GM19372 (cell line): ENCODE data around the gene LAMA1.

Experiments used
- ATAC-seq: cut with Tn5 transposase; IDR thresholded peaks from one replicate; pipeline ENCODE4 v1.9.1; 2021; ENCODE audit warnings: mild to moderate bottlenecking, low read depth, moderate library complexity; ENCODE audit not compliant: unreplicated experiment

LAMA1 gene

DNA sequence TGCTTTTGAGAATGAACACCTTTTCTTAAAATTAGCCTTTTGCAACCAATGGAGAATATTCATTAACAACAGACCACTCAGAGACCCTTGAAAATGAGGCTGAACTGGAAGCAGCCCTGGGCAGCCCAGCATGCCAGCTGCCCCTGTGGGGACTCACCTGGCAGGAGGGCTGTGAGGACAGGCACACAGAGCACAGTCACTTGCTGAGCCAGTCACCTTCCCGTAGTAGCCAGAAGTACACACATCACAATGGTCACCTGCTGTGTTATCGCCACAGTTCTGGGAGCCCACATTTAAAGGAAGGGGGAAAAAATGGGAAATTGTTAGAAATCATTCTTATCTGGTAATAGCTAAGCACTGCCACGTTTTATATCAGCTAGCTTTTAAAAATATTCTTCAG is 115.5 kb downstream of the LAMA1 start:
- ATAC-seq: no peak

DNA sequence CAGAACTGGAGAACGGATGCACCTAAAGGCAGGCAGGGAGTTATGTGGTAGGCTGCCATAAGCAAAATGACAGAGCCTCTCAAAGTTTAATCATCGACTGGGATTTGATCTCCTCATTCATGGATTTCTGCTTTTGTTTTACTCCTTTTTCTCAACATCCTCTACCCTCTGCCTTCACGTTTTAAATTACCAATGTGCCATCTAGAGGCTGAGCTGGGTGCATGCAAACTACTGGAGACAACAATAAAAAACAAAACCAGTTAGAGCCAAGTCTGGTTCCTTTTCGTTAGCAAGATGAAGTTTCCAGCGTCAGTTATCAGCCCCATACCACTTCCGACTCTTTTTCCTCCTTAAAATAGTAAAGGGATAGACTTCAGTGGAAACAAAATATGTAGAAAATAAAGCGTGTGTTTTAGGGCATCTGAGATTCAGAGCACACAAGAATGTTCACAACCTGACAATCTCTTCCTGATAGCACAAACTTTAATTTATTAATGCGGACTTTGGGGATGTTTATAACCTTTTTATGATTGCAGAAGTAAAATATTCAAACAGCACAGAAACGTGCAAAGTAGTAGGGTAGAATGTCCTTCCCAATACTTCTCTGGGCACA is 117.0 kb downstream of the LAMA1 start:
- no peak for ATAC-seq

- no peak for ATAC-seq
Observed at GRCh38 chr18:6997808-6998207, 119.8 kb downstream of the LAMA1 start.

DNA sequence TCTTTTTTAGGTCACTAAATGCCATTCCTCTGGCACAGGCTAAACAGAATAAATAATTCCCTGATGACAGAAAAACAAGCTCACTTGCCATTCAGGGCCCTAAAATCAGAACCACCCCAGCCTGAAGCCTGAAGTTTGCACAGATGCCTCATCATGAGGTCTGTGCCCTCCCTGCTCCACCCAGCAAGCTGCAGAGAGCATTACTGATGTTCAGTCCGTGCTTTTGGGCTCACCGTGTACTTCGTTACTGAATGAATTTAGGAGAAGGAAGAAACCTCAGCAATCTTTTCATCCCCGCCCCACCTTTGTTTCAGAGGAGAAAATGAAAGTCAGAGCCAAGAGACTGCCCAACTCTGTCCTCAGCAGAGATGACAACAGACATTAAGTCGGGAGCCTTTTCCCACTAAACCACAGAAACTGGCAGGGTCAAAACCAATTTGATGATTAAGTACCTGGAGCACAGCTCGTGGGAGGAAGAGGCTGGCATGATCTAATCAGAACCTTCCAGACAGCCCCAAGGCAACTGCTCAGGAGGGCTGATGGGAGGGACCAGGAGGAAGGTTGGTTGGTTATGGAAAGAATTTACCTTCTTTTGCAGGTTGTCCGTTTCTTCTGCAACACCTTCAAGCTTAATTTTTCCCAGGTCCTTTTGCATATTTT is 122.7 kb downstream of the LAMA1 start:
- ATAC-seq: no peak

DNA sequence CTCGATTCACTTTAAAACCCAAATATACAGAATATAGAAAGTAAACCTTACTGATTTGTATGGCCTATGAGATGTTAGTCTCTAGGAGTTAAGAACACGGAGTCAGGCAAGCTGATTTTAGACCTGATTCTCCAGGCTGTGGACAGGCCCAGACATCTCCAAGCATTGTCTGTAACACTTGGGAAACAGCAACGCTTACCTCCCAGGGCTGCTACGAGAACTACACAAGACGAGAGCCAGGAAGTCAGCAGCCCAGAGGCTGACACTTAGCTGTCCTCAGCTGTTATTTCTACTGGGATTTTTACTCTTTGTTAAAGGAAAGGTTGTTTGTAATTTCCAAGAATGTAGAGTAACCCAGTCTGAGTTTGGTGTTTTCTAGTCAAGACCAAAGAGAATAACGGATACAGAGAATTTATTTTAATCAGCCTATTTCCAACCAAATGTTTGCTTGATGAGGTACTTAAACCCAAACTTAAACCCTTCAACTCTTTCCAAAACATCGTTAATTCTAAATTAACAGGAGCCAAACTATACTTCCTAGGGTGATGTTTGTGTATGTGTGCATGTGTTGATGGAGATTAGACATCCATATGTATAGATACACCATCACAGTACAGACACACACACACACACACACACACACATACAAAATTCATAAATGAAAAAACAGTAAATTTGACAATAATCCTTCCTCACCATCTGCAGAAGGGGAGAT is 123.4 kb downstream of the LAMA1 start:
- ATAC-seq: no peak

- ATAC-seq: no peak
Observed at GRCh38 chr18:6992761-6993160, 124.8 kb downstream of the LAMA1 start.

- no peak for ATAC-seq
Observed at GRCh38 chr18:6983366-6983765, 134.2 kb downstream of the LAMA1 start.

- ATAC-seq: no peak
Observed at GRCh38 chr18:6982398-6982797, 135.2 kb downstream of the LAMA1 start.

- no peak for ATAC-seq
Observed at GRCh38 chr18:6980363-6980762, 137.2 kb downstream of the LAMA1 start.

DNA sequence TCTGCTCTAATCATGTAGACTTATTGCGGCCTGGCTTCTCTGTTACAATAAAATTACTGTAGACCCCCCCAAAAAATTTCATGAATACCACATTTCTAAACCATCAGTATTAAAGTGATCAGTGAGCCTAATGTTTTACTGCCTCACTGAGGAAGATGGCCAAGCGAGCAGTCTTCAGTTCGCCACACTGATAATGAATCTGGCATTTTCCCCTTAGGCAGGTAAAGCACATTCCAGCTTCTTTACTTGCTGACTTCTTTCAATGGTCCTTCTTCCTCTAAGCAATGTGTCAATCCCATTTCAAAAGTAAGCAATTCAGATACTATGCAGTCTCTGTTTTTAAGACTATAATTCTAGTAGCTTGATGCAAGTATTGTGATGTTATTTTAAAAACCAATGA is 137.6 kb downstream of the LAMA1 start:
- ATAC-seq: no peak

GRCh38 chr18:6976935-6977334 is 140.7 kb downstream of the LAMA1 start:
- ATAC-seq: no peak

DNA sequence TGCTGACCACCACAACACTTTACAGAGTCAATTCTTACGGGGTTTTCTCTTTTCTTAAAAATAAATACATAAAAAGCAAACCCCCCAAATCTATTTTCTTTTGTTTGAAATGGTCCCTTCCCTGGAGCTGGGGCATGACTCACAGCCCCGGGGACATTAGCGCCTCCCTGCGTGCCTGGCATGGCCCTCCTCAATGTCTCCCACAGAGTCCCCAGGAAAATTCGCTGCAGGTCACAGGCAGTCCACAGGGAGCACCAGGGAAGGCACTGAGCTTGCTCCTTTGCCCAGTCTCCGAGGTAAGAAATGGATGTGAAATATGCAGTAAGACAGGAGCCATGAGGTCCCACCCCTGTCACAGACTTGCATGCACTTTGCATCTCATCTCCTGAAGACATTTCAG is 142.5 kb downstream of the LAMA1 start:
- no peak for ATAC-seq

DNA sequence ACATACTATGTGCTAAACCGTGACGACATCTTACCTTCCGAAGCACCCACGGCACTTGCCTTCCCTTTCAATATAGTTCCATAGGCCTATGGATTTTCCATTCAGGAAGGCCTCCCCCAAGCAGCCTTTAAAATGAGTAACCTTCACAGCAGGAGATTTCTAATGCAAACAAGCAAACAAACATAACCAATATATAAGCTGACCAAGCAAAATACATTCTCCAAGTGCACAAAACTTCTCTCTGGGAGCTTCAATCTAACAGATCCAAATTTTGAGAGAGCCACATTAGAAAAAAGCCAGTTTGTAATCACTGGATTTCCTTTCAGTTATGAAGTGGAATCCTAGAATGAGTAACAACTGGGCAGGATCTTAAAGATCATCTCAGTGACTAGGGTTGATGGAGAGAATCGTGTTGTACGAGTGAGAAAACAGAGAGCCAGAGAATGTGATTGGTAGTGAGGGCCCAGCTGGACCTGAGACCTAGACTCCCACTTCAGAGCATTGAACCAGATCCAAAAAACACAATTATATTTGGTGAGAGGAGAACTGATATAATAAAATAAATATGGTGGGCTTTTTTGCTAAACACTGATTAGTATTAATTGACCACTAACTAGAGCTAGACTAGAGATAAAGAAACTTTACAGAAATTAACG is 145.6 kb downstream of the LAMA1 start:
- ATAC-seq: no peak

DNA sequence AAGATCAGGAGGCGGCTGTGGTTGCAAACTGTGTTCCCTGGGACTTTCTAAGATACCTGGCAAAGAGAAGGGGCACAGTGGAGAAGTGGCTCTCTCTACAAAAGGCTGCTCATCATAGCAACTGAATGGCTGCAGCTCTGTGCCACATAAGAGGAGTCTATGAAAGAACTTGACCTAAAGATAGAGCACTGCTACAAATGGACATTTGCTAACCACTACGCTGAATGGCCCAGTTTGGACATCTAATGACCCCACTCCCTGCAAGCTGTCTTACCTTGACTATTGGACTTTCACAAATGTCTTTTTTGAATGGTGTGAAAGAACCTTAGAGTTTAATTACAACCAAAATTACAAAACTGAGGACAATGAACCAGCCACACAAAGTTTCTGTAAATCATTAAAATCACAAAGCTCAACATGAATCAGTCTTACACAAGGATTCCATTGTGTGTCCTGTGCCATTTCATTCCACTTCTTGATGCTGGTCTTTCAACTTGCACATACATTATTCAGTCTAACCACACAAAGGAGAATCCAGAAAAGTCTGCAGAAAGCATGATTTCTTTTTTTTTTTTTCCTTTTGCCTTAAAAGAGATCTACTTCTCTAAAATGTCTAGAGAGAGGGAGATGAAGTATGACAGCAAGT is 154.0 kb downstream of the LAMA1 start:
- no peak for ATAC-seq

GRCh38 chr18:6962571-6963451 is 154.8 kb downstream of the LAMA1 start:
- ATAC-seq: no peak

- no peak for ATAC-seq
Observed at GRCh38 chr18:6961331-6961730, 156.3 kb downstream of the LAMA1 start.

GRCh38 chr18:6960656-6961055 is 156.9 kb downstream of the LAMA1 start:
- ATAC-seq: no peak

DNA sequence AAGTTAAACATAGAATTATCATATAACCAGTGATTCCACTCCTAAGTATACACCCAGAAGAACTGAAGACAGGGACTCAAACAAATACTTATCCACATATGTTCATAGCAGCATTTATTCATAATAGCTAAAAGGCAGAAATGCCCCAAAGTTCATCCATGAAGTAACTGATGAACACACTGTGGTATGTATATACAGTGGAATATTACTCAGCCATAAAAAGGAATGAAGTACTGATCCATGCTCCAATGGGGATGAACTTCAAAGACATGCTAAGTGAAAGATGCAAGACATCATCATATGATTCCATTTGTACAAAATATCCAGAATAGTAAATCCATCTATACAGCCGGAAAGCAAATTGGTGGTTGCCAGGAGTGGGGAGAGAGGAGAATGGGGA is 157.5 kb downstream of the LAMA1 start:
- ATAC-seq: no peak

- ATAC-seq: no peak
Observed at GRCh38 chr18:6959110-6959509, 158.5 kb downstream of the LAMA1 start.

DNA sequence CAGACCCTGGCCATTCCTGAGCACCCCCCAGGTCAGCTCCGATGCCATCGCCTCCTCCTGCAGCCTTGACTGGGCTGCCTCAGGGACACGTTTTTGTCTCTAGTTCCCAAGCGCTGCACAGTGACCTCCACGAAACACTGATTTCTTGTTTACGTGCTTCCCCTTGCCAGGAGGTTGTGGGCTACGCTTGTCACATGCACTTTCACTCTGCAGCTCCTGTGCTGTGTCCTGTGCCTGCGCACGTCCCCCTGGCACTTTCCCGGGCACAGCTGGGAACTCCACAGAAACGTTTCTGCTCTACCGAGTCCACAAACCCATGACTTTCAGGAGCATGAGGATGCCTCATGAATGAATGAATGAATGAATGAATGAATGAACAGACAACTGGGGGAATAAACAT is 160.6 kb downstream of the LAMA1 start:
- ATAC-seq: no peak
